GM18868 (cell line): Measurements from ENCODE around the gene ARL11.
A peak's percentile ranks its signal among the peaks of the same experiment; 100 is the strongest.

Experiments
- ATAC-seq: cut with Tn5 transposase; IDR thresholded peaks from one replicate; pipeline ENCODE4 v1.9.1; 2021; ENCODE audit warnings: mild to moderate bottlenecking, moderate library complexity; ENCODE audit not compliant: unreplicated experiment

Gene ARL11

DNA sequence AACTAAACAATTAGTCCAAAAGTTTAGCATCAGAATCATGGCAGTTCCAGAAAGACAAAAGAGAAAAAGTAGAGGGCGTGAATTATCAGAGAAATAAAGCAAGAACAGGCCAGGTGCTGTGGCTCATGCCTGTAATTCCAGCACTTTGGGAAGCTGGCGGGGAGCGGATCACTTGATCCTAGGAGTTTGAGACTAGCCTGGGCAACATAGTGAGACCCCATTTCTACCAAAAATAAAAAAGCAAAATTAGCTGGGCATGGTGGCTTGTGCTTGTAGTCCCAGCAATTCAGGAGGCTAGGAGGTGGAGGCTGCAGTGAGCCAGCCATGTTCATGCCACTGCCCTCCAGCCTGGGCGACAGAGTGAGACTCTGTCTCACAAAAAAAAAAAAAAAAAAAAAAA, 18.4 kb downstream of the ARL11 start:
- no peak for ATAC-seq

DNA sequence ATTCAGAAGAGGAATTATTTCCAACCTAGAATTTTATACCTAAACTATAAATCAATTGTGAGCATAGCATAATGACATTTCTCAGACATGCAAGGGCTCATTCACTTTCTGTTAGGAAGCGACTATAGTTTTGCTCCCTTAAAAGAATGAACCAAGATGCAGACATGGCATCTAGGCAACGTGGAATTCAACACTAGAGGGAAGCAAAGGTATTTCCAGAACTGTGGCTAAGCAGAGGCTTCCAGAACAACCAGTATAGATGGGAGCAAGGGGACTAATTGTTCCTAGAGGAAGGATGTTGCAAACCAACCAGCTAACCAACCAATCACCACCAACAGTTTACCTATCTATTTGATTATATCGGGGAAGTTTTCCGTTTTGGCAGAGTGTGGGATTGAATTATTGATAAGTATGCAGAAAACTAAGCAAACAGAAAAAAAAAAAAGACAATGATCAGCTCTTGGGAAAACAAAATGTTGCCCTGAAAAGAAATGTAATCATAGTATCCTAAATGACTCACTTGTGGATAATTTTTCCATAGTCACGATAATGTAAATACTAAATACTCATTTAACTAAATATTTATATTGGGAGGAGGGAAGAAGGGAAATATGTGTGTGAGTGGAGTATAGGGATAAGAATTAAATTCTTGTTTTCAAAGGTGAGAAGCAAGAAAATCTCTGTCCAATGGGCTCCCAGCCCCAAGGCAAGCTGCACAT, 21.1 kb downstream of the ARL11 start:
- ATAC-seq, result no peak

DNA sequence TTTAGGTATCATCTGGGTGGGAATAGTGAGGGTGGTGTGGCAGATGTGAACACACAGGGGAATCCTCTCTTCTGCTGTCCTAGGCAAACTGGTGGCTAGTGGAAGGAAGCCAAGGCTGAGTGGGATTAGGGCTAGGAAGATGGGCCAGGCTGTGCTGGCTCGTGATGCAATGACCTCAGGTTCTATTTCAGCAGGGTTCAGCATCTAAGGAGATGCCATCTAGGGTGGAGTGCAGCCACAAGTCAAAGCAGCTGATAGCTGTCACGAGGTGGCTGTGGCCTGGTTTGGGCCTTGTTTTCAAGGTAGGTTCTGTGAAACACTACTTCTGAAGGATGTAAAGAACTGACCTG, 21.6 kb downstream of the ARL11 start:
- ATAC-seq, result no peak

DNA sequence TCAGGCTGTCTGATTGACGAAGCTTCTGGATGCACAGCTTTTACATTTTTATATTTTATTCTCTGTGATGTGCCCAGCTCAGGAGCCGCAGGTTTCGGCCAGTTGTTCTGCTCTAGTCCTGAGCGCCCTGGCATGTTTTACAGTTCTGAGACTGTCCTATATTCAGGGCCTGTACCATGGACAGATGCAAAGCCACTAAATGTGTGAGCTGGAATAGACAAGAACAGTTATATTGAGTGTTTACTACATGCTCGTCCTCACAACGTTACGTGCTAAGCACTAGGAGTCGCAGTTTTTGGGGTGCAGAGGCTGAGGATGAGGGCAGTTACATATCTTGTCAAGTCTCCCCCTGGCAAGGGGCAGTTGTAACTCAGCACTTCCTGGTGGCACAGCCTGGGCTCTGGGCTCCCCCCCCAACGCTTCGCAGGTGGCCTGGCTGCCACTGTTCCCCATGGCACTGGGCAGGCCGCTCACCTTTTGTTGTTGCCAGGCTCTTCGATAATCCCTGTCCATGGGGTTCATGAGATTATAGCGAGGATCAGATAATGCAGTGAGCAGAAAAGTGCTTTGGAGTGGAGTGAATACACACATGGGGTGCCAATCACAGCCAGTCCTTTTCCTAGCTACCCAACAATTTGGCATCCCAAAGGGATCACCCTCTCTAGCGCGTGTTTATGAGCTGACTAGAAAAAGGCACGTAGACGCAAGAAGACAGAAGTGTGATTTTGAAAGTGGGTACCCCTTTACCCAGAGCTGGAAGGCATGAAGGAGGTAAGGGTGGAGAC, 23.5 kb downstream of the ARL11 start:
- ATAC-seq, result no peak

DNA sequence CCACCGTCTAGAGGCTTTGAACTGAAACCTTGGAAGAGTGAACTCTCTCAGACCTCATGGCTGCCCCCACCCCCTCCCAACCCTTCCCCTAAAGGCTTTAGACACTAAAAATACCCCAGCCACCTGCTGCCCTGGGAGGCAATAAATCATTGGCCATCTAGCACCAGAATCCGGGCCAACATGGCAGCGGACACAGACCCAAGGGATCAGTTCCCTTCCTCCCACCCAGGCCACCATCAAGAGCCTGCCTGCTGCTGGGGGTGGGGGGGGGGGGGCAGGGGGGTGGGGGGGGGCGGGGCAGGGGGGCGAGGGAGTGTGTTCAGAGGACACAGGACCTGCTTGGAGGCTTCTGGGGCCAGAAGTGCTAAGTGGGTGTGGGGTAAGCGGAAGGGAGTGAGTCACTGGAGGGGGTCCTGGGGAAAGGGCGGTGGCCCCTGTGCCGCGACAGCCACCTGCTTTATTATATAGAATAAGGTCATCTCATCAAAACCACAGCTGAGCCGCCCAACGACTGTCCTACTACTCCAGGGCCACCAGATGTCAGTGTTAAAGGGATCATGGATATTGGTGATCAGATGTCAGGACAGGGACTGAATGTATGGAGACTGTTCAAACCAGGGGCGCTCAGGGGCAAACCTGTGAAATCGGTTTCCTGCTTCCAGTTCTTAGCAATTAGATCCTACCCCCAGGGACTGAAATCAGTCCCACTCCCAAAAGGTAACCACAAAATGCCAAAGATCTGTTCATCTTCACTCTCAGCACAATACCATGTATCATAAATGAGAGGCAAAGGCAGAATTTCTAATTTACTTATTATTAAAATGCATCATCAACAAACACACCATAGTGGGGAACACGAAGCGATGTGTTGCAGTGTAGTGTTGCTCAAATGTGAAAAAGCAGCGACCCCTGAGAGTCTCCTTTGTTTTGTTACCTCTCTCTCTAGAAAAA, 24.3 kb downstream of the ARL11 start:
- no peak for ATAC-seq

DNA sequence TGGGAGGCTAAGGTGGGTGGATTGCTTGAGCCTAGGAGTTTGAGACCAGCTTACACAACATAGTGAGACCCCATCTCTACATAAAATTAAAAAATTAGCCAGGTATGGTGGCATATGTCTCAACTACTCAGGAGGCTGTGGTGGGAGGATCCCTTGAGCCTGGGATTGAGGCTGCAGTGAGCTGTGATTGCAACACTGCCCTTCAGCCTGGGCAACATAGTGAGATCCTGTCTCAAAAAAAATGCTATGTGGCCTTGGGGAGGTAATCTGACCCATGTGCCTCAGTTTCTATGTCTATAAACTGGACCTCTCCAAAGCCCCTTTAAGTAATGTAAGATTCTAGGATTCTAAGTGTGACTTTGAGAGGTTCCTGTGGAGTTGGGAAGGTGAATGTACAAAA, 25.2 kb downstream of the ARL11 start:
- no peak for ATAC-seq

DNA sequence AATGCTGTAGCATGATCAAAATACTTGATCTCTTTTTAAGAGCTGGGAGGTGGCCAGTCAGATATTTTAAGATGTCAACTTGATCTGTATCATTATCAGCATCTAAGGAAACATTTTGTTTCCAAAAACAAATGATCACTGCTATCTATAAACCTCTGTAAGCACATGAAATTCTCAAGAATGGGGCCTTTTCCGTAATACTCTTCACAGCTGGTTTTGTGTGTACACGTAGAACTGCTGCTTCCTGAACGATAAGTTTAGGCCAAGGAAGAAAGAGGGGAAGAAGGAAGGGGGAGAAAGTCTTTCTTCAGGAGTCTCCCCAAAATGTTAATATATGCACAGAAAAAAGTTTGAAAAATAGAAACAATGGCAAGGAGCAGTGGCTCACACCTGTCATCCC, 25.7 kb downstream of the ARL11 start:
- ATAC-seq, result no peak

DNA sequence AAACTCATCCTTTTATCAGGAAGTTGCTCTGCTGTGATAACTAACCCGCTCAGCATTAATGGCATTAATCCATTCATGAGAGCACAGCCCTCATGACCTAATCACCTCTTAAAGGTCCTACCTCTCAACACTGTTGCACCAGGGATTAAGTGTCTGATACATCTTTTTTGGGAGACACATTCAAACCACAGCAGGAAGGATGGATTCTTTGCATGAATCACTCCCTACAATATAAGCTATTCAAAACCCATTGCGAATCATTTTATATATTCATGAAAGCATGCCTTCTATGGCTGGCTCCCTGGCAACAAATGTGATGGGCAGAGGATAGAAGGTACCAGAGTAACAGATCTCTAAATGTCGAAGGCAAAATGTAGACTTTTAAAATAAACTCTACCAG, 27.6 kb downstream of the ARL11 start:
- no peak for ATAC-seq

DNA sequence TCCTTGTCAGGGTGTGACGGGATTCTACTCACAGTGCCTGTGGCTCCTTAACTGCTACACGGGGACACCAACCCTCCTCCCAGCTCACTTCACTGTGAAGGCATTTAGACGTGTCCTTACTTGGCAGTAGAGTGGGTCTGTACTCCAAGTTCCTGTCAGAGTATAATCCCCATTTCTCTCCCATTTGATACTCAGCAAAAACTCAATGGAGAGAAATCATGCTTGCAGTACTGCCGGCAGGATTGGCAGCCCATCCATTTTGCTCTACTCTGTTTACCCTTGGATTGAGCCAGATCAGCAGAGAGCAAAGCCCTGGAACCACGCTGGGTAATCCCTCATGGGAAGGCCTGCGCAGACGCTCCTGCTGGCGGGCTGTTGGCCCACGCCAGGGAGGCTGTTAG, 28.9 kb downstream of the ARL11 start:
- ATAC-seq, result no peak

DNA sequence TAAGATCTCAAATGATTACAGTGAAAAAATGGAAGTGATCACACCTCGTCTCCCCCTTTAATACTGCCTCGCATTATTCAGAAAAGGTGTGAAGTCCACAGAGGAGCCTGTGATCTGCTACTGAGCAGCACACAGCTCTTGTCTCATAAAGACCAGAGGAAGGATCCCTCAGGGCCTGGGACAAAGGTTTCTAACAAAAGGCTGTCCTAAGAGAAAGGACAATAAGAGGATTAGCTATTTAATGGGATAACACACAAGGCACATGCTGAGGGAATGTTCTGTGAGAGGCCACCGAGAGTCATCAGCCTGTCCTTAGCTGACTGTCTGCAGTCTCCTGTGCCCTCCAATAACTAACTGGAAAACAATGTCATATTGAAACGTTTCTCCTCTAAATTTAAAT, 36.3 kb downstream of the ARL11 start:
- ATAC-seq, result no peak

DNA sequence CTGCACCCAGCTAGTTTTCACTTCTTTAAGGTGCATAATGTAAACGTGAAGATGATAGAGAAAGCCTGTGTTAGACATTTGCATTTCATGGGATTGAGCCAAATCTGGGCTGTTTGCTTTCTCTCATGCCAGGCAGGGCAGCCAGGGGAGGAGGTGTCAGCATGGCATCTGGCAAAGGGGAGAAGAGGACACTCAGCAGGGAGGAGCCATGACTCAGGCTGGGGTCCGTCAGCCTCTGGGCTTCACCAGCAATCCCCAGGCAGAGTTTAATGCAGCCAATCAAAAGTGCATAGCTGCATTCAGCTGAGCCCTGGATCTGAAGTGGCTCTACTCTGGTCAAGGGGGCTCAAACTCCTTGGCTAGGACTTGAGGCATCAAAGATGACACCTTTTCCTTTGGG, 39.5 kb downstream of the ARL11 start:
- ATAC-seq, result no peak

DNA sequence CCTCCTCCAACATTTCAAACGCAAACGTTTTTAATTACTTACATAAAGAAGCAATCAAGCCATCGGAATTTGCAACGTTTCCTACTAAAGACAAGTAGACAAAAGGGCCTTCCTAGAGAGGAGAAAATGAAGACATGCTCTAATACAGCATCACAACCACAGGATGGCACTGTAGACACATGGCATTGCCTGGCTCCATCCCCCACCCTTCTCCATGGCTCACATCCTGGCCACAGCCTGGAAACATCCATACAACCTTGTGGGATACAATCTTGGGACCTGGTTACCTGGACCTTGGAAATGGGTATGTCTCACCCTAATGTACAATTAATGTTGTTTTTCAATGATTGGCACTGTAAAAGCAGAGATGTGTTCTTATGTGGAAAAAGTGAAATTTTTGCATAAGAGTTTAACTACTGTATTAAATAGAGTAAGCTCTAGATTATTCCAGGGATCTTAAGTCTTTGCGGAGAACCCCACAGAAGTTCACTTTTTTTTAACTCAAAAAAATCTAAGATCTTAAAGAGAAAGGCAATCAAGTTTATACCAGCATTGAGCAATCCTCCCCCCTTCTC, 41.5 kb downstream of the ARL11 start:
- peak; percentile 66 for ATAC-seq

DNA sequence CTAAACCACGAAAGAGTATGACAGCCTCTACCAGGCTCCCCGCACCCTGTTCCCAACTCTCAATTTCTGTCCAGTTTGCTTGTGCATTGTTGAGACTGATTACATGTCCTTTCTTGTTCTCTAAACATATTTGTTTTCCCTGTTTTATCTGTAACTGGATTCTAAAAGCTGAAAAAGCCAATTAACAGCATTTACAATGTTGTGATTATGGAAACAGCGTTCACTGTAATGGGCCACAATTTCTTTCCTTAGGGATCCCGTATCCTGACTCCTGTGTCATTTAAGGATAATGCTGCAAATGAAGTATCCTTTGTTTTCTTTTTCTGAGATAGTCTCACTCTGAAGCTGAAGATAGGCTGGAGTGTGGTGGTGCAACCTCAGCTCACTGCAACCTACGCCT, 42.5 kb downstream of the ARL11 start:
- ATAC-seq, result no peak

DNA sequence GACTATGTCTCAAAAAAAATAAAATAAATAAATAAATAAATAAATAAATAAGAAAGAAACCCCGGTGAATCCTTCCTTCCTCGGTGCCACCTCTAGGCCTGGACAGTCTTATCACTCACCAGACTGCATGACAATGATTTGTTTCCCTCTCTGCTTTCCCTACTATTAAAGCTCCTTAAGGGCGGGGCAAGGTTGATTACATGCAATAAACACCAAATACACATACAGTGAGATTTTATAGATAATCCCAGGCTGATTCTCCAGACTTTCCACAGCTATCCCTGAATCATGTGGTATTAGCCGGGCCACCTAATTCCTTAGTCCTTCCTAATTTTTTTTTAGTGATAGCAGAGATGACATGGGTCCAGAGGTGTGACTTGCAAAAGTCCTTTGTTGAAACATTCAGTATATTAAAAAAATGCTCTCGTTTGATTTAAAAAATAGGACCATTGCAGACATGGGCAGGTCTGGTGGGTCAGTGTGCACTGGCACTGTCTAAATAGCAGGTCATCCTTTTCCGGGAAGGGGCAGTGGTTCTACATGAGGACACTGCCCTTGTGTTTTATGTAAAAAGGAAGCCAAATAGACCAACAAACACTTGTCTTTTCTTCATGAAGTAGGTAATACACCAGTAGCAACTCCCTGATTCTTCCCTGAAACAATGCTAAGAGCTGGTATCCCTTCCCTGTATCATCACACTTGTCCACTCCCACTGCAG, 48.4 kb downstream of the ARL11 start:
- ATAC-seq, result no peak

DNA sequence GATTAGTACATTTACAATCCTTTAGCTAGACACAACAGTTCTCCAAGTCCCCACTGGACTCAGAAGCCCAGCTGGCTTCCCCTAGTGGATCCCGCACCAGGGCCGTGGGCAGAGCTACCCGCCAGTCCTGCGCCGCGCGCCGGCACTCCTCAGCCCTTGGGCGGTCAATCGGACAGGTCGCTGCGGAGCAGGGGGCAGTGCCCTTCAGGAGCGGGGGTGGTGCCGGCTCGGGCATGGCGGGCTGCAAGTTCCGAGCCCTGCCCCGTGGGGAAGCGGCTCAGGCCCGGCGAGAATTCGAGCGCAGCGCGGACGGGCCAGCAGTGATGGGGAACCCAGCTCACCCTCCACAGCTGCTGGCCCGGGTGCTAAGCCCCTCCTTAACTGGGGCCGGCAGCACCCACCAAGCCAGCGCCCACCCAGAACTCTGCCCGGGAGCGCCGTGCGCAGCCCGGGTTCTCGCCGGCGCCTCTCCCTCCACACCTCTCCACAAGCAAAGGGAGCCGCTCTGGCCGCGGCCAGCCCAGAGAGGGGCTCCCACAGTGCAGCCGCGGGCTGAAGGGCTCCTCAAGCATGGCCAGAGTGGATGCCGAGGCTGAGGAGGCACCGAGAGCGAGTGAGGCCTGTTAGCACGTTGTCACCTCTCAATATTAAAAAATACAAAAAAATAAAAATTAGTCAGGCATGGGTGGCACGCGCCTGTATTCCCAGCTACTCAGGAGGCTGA, 50.0 kb downstream of the ARL11 start:
- ATAC-seq, result no peak

DNA sequence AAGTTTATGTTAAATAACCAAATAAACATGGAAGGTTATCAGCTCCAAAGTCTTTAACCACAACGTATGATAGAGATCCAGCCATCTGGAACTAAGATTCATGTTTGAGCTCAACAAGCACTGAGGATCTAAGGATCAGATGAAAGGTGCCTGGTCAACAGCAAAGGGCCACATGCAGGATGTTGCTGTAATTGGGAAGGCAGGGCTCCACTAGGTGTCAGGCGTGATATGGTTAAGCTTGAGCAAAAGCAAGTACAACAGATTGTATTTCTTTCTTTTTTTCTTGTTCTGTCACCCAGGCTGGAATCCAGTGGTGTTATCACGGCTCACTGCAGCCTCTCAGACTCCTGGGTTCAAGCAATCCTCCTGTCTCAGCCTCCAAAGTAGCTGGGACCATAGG, 50.9 kb downstream of the ARL11 start:
- no peak for ATAC-seq

DNA sequence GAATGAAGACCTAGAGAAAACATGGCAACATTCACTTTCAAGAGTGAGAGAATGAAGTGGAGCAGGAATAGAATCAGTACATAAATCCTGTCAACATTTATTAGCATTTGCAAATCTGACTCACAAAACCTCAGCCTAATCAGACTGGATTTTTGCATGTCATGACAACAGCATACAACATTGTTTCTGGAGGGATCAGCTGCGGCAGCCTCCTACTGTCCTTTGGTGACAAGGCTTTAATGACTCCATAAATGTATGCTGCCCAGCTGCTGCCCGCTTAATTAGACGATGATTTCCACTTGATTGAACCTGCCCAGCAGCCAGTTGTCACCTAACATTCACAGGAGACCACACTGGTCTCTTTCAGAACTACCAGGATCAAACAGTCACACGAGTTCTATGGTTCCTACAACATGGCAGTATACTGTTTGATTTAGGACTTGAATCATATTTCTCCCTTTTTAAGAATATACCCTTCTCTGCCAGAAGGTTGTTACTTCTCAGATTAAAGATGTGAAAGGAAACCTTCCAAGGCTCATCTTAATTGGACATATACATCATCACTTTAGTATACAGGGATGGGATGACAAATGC, 53.6 kb downstream of the ARL11 start:
- ATAC-seq, result no peak
